Tibial nerve (tissue), 3 donors: ENCODE results near the gene ATP1A4.

ENCODE experiments used
- POLR2A ChIP-seq, 2 donors: fragments of 450-650 bp; IDR thresholded peaks; one replicate each; pipeline ENCODE4 v1.6.1; 2017; ENCODE audit warnings: antibody characterized with exemption in 2 of 2, mild to moderate bottlenecking in 2 of 2, moderate library complexity in 2 of 2
- TF ChIP-seq, protein P1 (sequence below), 5 experiments: fragments of 200-600 bp in 3 of 5; fragments of 450-650 bp in 2 of 5; sonication (generic) in 3 of 5; IDR thresholded peaks; one replicate each; pipeline ENCODE4 v1.5.1; 2016 to 2019; ENCODE audit warnings: antibody characterized with exemption in 5 of 5, mild to moderate bottlenecking in 3 of 5, moderate library complexity in 2 of 5

DNA sequence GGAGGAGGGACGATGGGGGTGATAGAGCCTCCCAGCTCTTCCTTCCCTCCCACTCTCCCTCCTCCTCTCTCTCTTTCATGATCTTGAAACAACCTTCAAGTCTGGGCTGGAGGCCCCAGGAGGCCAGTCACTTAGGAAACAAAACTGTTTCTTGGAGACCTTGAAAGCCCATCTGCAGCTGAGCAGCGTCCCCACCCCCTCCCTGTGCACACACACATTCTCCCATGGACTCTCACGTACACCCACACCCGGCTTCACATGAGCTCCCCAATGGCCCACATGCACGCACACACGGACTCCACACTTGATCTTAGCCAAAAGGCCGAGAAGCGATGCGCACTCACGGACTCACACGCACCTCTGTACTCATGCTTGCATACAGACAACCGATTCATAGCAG lies 39.0 kb upstream of the ATP1A4 start:
- TF ChIP-seq, protein P1, sequence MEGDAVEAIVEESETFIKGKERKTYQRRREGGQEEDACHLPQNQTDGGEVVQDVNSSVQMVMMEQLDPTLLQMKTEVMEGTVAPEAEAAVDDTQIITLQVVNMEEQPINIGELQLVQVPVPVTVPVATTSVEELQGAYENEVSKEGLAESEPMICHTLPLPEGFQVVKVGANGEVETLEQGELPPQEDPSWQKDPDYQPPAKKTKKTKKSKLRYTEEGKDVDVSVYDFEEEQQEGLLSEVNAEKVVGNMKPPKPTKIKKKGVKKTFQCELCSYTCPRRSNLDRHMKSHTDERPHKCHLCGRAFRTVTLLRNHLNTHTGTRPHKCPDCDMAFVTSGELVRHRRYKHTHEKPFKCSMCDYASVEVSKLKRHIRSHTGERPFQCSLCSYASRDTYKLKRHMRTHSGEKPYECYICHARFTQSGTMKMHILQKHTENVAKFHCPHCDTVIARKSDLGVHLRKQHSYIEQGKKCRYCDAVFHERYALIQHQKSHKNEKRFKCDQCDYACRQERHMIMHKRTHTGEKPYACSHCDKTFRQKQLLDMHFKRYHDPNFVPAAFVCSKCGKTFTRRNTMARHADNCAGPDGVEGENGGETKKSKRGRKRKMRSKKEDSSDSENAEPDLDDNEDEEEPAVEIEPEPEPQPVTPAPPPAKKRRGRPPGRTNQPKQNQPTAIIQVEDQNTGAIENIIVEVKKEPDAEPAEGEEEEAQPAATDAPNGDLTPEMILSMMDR (IDR thresholded peaks at IDR 0.05) = no peak
- TF ChIP-seq POLR2A (IDR thresholded peaks at IDR 0.05) = no peak
